NCI-H526 treated with DMSO at 0.1 percent for 48 hours (cell line): ENCODE measurements around the gene AKT1.

Experiments
- DNase-seq: peaks from one replicate; lab custom pipeline; 2025; lab: John Stamatoyannopoulos, UW

Gene AKT1

DNA sequence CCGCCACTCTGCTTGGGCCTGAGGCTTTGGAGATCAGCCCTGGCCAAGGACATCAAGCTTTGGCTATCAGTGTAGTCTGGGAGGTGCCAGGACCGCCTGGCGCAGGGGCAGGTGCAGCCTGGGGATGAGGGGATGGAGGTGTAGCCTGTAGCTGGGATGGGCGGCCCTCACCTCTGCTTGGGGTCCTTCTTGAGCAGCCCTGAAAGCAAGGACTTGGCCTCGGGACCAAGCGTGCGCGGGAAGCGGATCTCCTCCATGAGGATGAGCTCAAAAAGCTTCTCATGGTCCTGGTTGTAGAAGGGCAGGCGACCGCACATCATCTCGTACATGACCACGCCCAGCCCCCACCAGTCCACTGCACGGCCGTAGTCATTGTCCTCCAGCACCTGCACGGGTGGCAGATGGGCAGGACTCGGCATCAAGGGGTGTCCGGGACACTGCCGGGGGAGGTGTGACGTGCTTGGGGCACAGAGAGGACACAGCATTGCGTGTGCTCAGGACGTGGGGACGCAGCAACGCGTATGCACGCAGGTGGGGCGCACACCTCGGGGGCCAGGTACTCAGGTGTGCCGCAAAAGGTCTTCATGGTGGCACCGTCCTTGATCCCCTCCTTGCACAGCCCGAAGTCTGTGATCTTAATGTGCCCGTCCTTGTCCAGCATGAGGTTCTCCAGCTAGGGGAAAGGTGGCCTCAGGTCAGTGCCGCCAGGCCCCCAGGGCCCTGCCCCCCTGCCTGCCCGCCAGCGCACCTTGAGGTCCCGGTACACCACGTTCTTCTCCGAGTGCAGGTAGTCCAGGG lies 22.6 kb downstream of the AKT1 start:
- no peak for DNase-seq

DNA sequence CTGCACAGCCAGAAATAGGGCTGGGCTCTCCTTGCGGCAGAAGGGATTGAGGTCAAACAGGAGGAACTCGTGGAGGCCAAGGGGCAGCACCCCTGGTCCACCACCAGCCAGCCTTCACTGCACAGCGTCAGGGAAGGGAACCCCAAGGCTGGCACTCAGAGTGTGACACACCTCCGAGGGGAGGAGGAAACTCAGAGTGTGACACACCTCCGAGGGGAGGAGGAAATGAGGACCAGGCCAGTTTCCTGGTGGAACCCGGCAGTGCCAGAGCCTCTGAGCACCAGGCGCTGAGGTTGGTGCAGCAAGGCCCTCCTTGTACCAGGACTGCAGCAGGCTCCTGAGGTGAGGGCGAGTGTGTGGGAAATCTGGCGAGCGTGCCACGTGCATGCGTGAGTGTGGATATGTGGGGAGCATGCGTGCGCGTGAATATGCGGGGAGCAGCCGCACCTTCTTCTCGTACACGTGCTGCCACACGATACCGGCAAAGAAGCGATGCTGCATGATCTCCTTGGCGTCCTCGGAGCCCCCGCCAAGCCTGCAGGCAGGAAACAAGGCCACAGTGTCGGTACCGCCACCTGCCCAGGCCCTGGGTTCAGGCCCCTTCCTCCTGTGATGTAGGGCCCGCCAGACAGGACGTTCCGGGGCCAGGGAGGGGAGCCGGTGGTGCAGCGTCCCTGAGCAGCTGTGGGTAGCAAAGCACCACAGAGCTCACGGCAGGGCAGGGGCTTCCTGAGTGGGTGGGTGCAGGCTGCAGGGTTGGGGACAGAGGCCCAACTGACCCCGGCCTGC lies 23.4 kb downstream of the AKT1 start:
- DNase-seq, result no peak

DNA sequence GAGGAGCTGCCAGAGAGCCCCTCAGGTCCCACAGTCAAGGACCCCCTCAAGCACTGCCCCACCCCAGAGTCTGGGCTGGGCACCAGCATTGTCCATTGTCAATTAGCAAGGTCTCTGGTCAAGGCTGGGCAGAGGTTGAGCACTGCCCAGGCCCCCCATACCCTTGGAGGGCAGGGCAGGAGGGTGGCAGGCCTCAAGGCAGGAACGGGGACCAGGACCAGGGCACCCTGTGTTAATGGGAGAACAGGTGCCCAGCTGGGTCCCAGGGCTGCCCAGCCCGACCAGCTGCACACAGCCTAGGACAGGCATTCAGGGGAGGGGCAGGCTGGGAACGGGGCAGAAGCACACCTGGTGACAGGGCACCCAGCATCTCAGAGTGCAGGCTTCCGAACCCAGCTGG lies 24.2 kb downstream of the AKT1 start:
- DNase-seq, result no peak

DNA sequence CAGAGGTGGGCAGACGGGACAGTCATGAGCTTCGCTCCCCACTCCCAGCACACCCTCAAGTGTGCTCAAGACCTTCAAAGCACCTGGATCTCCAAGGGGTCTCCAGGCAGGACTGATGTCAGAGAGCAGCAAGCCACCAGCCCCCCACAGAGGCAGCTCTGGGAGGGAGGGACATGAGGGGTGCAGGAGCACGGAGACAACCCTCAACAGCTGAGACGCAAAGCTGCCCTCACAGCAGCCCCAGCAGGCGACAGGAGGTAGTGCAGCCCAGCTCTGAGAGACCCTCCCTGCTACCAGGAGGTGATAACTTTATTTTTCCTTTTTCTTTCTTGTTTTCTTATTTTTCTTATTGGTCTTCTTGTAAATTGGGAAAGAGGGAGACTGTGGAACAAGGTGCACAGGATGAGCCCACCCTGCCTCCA lies 24.7 kb downstream of the AKT1 start:
- no peak for DNase-seq

DNA sequence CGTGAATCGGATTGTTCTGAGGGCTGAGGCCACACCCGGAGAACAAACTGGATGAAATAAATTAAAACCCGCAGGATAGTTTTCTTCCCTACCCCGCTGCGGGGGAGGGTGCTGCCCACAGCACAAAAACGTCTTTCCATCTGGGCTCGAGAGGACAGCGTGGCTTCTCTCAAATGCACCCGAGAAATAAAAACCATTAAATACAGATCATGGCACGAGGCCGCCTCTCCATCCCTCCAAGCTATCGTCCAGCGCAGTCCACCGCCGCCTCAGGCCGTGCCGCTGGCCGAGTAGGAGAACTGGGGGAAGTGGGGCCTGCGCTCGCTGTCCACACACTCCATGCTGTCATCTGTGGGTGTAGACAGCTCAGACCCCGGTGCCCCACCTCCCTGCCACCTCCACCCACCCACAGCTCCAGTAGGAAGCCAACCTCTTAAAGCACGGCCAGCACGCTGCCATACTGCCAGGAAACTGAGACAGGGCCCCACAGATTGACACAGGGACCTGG lies 25.4 kb downstream of the AKT1 start:
- DNase-seq, result no peak

DNA sequence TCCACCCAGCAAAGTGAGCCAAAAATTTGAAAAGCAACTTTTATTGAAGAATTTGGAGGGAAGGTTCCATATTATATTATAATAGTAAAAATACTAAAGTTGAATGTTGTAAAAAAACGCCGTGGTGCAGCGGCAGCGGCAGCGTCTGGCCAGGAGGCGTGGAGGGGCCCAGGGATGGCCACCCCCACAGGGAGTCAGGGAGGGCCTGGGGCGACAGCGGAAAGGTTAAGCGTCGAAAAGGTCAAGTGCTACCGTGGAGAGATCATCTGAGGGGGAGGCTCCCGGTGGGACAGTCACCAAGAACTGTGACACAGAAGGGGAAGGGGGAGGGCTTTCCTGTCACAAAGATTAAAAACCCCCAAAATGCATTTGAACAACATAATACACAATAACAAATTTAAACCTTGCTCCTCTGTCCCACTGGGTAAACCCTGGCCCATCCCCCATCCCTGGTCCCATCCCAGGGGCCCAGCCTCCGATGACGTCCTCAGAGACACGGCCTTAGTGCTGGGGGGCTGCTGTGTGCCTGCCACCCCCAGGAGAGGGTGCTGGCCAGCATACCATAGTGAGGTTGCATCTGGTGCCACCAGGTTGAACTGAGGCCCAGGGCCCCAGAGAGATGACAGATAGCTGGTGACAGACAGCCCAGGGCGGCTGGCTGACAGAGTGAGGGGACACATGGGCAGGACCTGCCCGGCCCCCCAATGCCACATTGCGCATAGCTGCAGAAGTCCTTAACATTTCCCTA lies 26.1 kb downstream of the AKT1 start:
- DNase-seq, result no peak

DNA sequence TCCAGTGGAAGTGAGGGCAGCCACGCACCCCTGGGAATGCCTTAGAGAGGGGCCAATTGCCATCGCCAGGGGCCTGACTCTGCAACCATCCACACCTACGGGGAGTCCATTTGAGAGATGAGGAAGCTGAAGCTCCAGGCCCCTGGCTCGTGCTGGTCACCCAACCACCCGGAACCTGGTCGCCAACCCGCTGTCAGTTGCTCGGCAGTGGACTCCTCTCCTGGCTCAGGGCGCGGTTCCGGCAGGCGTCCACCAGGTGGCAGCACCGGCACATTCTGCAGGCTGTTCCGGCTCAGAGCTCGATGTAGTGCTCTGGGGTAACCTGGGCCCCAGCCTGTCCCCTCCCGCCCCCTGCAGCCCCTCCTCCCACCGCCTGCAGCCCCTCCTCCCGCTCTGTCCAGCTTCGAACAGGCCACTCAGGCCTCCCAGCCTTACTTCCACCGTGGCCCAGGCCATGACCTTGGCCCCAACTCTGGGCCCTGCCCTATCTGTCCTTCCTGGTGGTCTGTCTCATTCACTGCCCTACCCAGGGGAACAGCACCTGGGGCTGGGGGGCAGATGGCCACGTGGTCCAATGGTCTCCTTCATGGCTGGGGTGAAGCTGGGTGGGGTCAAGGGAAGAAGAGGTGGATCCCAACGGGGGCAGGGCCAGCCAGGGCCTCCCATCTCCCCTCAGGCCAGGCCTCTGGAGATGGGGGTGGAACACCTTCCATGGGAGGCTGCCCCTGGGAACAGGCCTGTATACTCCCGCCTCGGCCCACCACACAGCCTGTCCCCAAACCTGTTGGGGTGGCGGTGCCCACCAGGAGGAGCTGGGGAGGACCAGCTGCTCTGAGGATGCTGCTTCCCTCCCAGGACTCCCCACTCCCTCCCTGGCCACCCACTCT lies 26.9 kb downstream of the AKT1 start:
- peak; percentile 32 for DNase-seq

DNA sequence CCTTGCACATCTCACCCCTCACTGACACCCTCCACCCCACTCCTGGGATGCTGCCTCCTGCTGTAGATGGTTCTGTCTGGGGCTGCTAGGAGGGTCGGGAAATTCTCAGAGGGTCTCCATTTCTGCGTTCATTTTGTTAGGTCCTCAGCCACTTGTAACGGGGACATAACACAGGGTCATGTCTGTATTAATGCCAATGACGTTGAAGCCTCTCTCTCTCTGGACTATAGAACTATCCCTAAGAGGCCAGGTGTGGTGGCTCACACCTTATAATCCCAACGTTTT lies 28.0 kb downstream of the AKT1 start:
- DNase-seq, result no peak

DNA sequence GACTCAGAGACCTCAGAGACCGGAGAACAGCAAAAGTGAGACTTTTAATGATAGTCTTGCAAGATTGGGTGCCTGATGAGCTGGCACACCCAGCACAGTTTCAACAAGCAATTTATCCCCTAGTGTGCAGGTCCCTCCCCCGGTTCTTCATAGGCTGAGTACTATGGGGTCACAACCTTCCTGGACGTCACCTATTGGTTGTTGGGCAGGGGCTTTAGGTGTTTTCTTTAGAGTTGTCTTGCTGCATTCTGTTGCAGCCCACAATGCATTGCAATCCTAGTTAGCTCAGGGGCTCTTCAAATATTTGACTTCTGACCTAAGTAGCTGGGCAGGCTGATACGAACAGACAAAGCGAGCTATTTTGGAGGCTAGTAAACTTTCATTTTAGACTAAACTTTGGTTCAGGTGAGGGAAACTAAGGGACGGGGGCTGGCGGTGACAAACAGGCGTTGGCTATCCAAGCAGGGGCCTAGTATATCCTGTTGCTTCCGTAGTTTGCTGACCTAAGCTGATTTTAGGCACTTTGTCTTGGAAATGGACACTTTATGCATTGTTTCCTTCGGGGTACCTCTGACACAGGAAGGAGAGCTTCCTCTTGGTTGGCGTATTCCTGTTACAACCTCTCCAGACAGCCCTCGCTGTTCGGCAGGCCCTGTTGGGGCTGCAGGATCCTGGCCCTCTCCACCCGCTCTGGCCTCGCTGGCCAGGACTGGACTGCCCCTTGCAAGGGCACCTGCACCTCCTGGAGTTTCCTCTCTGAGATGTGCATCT lies 28.5 kb downstream of the AKT1 start:
- DNase-seq, result no peak

DNA sequence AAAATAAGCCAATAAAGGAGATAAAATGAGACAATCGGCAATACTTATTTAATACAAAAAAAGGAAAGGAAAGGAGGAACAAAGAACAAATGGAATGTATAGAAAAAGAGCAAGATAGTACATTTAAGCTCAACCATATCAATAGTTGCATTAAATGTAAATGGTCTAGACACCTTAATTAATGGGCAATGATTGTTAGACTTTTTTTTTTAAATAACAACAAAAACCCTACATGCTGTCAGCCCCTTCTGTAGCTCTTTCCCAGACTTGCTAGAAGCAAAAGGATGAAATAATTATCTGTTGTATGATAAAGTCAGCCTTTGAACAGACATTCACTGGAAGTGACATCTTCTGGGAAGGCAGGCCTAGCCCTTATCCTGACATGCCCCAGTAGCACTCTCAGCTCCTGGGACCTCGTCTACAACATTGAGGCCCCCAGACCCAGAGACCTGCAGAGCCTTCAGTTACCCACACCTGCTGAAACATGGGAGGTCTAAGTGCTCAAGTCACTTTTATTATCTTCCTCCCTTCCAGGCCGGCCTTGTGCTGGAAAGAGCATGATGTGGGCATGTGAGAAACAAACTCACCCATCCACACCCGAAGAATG lies 29.2 kb downstream of the AKT1 start:
- no peak for DNase-seq

DNA sequence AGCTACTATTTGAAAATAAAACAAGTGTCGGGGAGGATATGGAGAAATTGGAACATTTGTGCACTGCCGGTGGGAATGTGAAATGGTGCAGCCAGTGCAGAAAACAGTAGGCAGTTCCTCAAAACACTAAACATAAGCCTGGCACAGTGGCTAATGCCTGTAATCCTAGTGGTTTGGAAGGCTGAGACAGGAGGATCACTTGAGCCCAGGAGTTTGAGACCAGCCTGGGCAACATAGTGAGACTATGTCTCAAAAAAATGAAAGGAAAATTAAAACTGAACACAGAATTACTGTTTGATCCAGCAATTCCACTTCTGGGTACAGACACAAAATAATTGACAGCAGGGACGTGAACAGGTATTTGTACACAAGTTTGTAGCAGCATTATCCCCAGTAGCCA lies 30.0 kb downstream of the AKT1 start:
- DNase-seq, result no peak

DNA sequence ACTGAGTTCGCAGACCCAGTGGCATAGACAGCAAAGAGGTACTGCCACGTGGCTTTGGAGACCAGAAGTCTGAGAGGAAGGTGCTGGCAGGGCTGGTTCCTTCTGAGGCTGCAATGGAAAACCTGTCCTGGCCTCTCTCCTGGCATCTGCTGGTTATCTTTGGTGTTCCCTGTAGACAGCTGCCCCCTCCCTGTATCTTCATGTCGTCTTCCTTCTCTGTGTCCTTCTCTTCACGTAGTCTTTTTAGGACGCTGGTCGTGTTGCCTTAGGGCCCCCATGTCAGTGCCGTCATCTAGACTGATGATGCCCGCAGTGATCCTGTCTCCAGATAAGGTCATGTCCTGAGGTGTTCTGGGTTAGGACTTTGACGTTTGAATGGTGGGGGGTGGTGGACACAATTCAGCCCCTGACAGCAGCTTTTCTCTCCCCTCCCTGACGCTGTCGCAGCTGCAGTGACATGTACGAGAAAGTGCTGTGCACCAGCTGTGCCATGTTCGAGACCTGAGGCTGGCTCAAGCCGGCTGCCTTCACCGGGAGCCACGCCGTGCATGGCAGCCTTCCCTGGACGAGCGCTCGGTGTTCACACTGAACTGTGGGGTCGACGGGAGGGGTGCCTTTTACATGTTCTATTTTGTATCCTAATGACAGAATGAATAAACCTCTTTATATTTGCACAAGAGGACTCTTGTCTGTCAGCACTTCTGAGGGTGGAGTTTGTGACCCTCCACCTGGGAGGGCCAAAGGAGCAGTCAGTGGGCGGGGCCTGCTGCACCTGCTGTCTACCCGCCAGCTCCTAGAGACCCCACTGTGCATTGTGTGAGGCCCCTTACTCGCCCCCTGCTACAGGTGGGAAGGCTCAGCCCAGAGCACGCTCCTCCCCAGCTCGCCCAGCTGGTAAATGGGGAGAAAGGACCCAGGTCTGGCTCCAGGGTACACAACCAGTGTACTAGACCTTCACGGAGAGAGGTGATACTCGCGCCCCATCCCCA lies 36.3 kb downstream of the AKT1 start:
- DNase-seq, result no peak

DNA sequence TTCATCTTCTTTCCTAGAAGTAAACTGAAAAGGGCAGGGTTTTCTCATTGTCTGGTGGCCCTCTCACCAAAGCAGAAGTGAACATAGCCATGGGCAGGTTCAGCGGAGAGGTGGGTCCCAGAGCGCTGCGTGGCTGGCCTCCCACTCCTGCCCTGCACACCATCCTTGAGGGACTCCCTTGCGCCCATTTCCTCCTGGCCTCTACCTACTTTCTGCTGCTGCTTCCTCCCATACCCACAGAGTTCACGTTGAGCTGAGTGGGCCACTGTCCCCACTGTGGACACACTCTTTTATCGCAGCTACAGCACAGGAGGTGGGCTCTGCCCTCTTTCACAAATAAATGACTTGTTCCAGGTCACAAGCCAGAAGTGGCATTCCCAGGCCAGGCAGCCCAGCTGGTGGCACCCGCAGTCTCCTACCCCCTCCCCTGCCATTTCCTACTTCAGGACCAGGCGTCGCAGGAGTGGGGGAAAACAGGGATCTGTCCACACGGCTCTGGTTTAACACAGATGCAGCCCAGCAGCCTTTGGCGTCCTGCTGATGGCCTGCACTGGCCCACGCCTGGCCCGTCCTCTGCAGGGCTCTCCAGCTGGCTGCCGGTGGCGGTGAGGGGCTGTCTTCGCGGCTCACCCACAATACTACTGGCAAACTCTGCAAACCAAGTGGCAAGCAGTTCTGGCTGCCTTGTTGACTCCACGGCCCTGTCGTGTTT lies 37.7 kb downstream of the AKT1 start:
- DNase-seq, result no peak

DNA sequence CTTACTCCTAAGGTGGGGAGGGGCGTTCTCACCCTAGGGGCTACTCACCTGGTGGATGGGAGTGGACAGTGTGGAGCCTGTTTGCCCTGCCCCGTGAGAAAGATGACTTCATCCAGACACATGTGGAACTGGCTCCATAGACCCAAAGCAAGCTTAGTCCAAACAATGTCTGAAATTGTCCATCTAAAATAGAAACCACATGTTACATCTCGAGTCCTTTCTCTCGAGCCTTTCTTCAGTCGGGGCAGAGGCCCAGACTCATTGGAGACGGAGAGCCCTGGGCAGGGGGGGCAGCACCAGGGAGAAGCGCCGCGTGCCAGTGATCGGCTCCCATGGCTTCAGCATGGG lies 38.3 kb downstream of the AKT1 start:
- no peak for DNase-seq

DNA sequence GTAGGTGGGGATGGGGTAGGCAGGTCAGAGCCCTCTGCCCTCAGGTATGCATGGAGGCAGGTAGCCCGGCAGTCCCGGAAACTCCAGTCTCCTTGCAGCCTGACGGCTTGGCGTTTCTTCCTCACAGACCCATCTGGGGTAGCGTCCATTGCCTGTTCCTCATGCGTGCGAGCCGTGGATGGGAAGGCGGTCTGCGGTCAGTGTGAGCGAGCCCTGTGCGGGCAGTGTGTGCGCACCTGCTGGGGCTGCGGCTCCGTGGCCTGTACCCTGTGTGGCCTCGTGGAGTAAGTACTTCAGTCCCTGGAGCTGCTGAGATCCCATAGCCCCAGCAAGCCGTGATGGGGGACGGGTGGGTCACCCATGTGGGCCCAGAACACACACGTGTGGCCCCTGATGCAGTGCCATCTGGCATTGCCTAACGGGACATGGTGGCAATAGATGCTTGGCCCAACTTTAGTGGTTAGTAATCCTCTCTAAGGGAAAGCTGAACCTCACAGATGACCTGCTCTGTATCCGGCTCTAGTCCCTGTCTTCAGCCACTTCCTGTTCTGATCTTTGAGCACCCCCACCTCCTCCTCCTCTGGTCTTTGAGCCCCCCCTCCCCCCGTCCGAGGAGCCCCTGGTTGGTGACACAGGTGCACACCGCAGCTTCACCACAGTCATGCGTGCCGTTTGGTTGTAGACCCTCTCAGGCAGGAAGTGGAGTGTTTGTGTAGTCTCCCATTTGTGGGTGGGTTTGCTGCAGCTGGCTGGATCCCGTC lies 38.9 kb downstream of the AKT1 start:
- no peak for DNase-seq

DNA sequence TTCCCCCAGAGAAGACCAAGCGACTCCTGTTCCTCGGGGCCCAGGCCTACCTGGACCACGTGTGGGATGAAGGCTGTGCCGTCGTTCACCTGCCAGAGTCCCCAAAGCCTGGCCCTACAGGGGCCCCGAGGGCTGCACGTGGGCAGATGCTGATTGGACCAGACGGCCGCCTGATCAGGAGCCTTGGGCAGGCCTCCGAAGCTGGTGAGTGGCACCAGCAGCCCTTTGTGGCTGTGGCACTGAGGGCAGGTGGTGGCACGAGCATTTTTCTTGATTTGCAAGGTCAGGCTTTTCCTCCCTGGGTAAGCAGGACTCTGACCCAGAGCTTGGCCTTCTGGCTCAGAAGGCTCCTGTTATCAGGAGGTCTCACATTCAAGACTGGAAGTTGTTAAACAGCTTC lies 39.9 kb downstream of the AKT1 start:
- DNase-seq, result no peak

DNA sequence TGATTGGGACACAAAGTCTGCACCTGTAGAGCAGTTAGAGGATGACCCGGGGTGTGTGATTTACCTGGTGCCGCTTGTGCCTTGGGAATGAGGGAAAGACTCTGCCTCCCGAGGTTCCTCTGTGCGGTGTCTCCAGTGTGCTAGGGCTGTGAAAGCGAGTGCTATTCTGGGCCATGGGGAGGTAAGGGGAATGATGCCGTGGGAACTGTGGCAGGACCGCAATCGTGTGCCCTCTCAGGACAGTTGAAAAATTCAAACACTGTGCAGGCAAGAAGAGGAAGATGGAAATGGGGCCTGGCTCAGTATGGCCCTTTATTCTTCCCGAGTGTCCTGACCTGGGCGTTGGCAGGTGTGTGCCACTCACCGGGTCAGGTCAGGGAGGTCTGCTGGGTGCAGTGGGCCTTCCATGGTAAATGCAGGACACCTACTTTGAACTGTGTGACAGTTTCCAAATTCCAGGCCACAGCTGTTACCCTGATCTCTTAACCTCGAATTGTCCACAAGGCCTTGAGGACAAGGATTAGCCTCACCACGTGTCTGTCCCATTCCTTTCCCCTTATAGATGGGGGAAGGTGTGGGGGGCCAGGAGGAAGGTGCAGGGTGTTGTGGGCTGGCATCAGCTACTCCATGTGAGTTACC lies 41.2 kb downstream of the AKT1 start:
- no peak for DNase-seq
